AG09319 (cell line): ENCODE measurements around the gene NRF1.

ENCODE experiments used
- DNase-seq: peaks from one replicate; pipeline ENCODE4 v3.0.0-alpha.2; 2010; ENCODE audit warnings: low read depth; ENCODE audit errors: extremely low read depth
- TF ChIP-seq, protein P1 (sequence below): IDR thresholded peaks from 2 replicates; pipeline ENCODE4 v1.5.1; 2011; ENCODE audit warnings: low read depth, mild to moderate bottlenecking, inconsistent platforms, low read length, moderate library complexity

The NRF1 gene

DNA sequence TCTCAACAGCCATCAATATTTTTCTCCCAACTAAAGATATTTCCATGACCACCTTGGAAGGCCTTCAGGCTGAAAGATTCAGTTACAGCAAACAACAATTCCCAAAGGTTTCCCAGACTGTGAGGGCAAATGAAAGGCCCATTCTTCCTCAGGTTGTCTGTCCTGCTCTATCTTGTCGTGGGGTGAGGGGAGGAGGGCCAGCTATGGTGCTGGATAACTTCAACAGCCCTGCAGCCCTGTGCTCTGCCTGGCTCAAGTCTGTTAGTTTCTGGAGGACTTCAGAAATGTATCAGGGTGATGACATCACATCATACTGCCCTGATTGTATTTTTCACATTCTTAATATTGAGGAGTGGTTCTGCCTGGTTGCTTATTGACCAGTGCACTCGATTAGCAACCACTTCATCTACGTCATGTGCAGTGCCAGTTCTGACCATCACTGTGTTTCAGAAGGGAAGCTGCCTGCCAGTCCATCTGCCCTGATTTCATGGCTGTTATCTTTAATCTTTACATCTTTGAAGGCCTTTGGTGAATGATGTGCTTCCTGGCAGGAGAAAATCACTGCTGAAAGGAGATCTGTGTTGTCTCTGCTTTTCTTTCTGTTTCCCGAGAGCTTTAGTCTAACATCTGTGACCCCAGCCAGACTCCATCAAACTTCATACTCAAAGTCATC lies 135.5 kb downstream of the NRF1 start:
- no peak for DNase-seq
- TF ChIP-seq, protein P1, sequence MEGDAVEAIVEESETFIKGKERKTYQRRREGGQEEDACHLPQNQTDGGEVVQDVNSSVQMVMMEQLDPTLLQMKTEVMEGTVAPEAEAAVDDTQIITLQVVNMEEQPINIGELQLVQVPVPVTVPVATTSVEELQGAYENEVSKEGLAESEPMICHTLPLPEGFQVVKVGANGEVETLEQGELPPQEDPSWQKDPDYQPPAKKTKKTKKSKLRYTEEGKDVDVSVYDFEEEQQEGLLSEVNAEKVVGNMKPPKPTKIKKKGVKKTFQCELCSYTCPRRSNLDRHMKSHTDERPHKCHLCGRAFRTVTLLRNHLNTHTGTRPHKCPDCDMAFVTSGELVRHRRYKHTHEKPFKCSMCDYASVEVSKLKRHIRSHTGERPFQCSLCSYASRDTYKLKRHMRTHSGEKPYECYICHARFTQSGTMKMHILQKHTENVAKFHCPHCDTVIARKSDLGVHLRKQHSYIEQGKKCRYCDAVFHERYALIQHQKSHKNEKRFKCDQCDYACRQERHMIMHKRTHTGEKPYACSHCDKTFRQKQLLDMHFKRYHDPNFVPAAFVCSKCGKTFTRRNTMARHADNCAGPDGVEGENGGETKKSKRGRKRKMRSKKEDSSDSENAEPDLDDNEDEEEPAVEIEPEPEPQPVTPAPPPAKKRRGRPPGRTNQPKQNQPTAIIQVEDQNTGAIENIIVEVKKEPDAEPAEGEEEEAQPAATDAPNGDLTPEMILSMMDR = no peak

- peak; percentile 14 for DNase-seq
- TF ChIP-seq, protein P1 = no peak
Observed at GRCh38 chr7:129748356-129749109, 137.0 kb downstream of the NRF1 start.

DNA sequence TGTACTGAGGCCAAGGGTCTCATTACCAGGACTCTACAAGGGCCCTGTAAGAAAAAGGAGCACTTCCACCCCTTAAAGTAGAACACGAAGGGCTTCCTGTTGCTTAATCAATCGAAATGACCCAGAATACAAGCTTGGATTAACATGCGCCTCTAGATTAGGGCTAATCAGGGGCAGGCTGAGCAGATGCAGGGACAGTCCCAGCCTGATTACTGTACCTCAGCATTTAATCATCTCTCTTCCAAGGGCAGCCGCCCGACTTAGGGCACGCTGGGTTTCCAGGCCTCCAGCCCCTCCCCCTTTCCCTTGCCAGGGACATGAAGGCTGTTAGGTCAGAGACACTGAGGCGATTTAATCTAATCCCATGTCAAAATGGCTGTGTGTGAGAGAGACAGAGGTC lies 138.6 kb downstream of the NRF1 start:
- no peak for DNase-seq
- TF ChIP-seq, protein P1 = no peak

- no peak for DNase-seq
- TF ChIP-seq, protein P1 = no peak
Observed at GRCh38 chr7:129750501-129750900, 139.0 kb downstream of the NRF1 start.

DNA sequence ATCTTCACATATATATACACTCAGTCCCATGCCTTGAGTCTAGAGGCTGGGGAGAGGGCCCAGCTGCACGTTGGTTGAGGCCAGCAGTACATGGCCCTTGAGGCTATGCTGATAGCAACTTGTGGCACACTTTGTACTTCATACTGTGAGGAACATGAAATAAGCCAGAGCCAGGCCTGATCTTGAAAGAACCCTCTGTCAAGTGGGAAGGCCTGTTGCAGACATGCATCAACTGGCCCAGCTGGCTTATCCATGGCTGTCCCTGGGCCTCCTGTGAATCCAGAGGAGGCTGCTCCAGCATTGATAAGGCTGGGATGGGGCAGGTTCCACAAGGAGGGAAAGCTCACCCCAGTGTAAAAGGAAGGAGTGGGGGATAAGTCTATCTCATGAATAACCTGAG lies 140.4 kb downstream of the NRF1 start:
- no peak for DNase-seq
- TF ChIP-seq, protein P1 = no peak

DNA sequence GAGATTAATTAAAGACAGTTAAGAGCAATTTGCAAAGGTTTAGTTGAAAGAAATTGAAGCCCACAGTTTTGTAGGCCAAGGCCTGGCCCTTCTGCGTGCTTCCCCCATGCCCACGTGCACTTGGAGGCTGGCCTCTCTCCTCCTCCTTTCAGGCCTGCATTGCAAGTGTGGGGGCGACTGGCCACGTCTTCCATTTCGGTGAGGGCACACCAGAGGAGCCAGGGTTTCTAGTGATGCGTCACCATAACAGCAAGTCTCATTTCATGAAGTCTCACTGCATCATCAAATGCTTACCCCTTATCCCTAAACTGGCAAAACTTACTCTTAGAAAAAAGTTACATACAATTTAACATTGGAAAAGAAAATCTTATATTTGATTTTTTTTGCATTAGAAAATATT lies 141.2 kb downstream of the NRF1 start:
- DNase-seq = no peak
- TF ChIP-seq, protein P1 = no peak

DNA sequence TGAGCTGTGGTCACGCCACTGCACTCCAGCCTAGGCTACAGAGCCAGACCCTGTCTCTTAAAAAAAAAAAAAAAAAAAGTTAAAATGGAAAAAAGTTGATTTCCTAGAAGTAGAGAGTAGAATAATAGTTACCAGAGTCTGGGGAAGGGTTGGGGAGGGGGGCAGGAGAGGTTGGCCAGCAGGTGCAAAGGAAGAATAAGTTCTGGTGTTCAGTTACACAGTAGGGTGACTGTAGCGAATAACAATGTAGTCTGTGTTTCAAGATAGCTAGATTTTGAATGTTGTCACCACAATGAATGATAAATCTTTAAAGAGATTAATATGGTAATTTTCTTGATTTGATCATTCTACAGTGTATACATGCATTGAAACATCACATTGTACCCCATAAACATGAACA lies 142.9 kb downstream of the NRF1 start:
- DNase-seq = no peak
- TF ChIP-seq, protein P1 = no peak
